Dendritic cell treated with granulocyte-macrophage colony-stimulating factor and Interleukin-4, amounts not matched to agents 40 ng/mL and 50 ng/mL, for 4 days (primary cell): ENCODE measurements around the gene SNX30.

Source experiments
- H3K27ac Mint-ChIP-seq: one replicate; pipeline ENCODE4 v1.8.0; 2022; ENCODE audit warnings: mild to moderate bottlenecking, mixed read lengths
- H3K27me3 Mint-ChIP-seq: one replicate; pipeline ENCODE4 v1.8.0; 2022; ENCODE audit warnings: mild to moderate bottlenecking, mixed read lengths
- H3K36me3 Mint-ChIP-seq: one replicate; pipeline ENCODE4 v1.8.0; 2022; ENCODE audit warnings: low read depth, mixed read lengths
- H3K4me1 Mint-ChIP-seq: one replicate; pipeline ENCODE4 v1.8.0; 2022; ENCODE audit warnings: low read depth, mixed read lengths
- H3K4me3 Mint-ChIP-seq: one replicate; pipeline ENCODE4 v1.8.0; 2022; ENCODE audit warnings: mild to moderate bottlenecking, moderate library complexity, mixed read lengths
- H3K9me3 Mint-ChIP-seq: one replicate; pipeline ENCODE4 v1.8.0; 2022; ENCODE audit warnings: mixed read lengths
- intact Hi-C: fragments of 100-400 bp; cut with micrococcal nuclease; formaldehyde crosslinking; loops from one replicate; pipeline ENCODE4 v1.15.0; 2022

Gene SNX30

DNA sequence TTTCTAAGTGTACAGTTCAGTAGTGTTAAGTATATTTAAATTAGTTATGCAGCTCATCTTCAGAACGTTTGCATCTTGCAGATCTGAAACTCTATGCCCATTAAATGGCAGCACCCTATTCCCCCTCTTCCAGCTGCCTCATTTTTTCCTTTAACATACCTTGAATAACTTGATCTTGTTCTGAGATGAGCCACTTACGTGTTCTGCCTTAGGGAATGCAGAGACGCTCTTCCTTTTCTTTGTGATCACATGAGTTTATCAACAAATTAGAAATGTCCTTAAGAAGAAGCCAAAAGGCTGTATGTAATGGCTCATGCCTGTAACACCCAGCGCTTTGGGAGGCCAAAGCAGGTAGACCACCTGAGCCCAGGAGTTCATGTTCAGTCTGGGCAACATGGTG, 82.5 kb downstream of the SNX30 start:
- Mint-ChIP-seq H3K9me3 (no peaks in the 10 kb centered on the region), H3K36me3 (peaks cover 65% of the 10 kb centered on the region), H3K27ac (peak overlapping the region; percentile 71), H3K27me3 (no peaks in the 10 kb centered on the region), H3K4me1 (peaks cover 55% of the 10 kb centered on the region), H3K4me3 (no peak overlapping the region)
- intact Hi-C loops = no loop called here

DNA sequence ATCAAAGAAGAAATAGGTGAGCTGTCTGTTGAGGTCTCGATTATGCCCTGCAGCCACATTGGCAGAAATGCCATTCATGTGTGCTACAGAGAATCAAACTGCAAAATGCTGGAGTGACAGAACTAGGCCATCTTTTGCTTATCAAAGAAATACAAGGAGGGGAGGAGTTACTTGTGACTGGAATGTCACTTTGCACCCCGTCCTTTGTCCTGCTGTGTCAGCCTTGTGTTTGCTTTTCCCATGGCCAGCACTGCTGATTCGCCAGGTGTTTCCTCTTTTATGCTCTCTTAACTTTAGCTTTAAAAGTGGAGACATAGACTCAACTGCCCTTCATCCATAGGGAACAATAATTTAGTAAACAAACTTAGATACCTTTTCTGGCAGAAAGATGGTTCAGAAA, 85.8 kb downstream of the SNX30 start:
- H3K9me3 Mint-ChIP-seq = no peaks in the 10 kb centered on the region
- no peak overlapping the region for H3K4me3 Mint-ChIP-seq
- no peak overlapping the region for H3K27ac Mint-ChIP-seq
- peaks cover 84% of the 10 kb centered on the region for H3K36me3 Mint-ChIP-seq
- no peaks in the 10 kb centered on the region for H3K27me3 Mint-ChIP-seq
- intact Hi-C loops = no loop called here
- peaks cover 64% of the 10 kb centered on the region for H3K4me1 Mint-ChIP-seq

DNA sequence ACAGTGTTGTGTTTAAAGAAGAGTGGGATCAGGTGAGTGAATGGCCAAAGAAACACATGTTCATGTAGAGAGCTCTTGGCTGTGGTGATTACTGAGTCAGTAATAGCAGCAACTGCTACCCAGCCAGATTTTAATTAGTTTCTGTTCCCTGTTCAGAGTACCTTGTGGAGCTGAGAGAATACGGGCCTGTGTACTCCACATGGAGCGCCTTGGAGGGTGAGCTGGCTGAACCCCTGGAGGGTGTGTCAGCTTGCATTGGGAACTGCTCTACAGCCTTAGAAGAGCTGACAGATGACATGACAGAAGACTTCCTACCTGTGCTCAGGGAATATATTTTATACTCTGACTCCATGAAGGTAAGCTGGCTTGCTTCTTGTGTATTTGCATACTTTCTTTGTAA, 87.8 kb downstream of the SNX30 start:
- Mint-ChIP-seq H3K27me3 (no peaks in the 10 kb centered on the region), H3K4me3 (no peak overlapping the region), H3K9me3 (no peaks in the 10 kb centered on the region), H3K36me3 (peaks cover 84% of the 10 kb centered on the region), H3K4me1 (peaks cover 63% of the 10 kb centered on the region), H3K27ac (peak overlapping the region; percentile 77)
- intact Hi-C loops = no loop called here

DNA sequence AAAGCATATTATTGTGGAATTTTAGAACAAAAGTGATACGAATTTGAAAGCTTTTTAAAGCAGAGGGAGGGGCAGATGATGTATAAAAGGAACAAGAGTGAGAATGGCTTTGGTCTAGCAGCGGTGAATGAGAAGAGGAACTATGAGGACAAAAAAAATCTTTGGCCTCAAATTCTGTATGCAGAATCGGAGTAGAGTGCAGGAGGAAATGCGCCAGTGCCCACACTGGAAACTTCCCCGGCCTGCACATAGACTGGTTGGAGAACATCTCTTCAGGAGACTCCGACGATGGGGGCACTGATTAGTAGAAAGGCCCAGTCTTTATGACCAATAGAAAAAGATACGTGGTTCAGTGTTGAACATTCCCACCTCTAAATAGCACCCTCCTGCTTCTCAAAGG, 88.8 kb downstream of the SNX30 start:
- peak overlapping the region; percentile 77 for H3K27ac Mint-ChIP-seq
- no peaks in the 10 kb centered on the region for H3K9me3 Mint-ChIP-seq
- peaks cover 61% of the 10 kb centered on the region for H3K4me1 Mint-ChIP-seq
- H3K27me3 Mint-ChIP-seq = no peaks in the 10 kb centered on the region
- intact Hi-C loops = no loop called here
- H3K36me3 Mint-ChIP-seq = peaks cover 83% of the 10 kb centered on the region
- H3K4me3 Mint-ChIP-seq = no peak overlapping the region

DNA sequence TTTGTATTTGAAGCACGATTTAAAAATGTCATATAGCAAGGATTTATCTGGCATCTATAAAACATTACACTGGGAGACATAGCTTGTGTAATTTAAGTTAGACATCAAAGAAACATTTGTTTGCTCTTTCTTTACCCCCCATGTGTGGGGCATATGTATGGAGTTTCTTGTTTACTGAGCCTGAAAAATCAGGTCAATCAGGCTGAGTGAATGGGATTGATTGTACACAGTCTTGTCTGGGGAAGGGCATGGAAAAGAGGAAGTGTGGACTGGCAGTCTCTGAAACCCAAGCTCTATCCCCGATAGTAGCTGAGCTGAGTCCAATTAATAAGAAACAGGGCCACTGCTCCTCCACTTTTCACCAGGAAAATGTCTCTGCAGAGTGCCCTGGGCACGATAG, 90.7 kb downstream of the SNX30 start:
- peak overlapping the region; percentile 58 for H3K27ac Mint-ChIP-seq
- H3K4me1 Mint-ChIP-seq = peaks cover 70% of the 10 kb centered on the region
- no peak overlapping the region for H3K4me3 Mint-ChIP-seq
- no peaks in the 10 kb centered on the region for H3K27me3 Mint-ChIP-seq
- H3K9me3 Mint-ChIP-seq = no peaks in the 10 kb centered on the region
- intact Hi-C loops = no loop called here
- peaks cover 84% of the 10 kb centered on the region for H3K36me3 Mint-ChIP-seq

DNA sequence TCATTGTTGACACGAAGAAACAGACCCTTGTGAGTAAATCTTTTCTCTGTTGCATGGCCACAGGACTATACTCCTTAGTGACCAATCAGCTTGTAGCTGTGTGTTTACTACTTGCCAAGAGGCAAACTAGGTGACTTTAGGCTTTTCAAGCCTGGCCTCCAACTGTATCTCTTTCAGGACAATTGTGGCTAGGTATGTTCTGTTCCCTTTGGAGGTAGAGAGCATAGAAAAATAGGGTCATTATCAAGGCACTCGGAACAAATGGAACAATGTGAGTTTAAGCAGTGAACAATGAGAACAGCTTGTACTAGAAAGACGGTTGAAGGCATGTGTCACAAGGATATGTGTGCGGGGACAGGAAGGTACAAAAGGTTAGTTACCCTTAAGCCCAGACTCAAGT, 92.0 kb downstream of the SNX30 start:
- H3K27ac Mint-ChIP-seq = peak overlapping the region; percentile 58
- no peak overlapping the region for H3K4me3 Mint-ChIP-seq
- H3K27me3 Mint-ChIP-seq = no peaks in the 10 kb centered on the region
- H3K36me3 Mint-ChIP-seq = peaks cover 81% of the 10 kb centered on the region
- intact Hi-C loops = no loop called here
- no peaks in the 10 kb centered on the region for H3K9me3 Mint-ChIP-seq
- H3K4me1 Mint-ChIP-seq = peaks cover 77% of the 10 kb centered on the region

DNA sequence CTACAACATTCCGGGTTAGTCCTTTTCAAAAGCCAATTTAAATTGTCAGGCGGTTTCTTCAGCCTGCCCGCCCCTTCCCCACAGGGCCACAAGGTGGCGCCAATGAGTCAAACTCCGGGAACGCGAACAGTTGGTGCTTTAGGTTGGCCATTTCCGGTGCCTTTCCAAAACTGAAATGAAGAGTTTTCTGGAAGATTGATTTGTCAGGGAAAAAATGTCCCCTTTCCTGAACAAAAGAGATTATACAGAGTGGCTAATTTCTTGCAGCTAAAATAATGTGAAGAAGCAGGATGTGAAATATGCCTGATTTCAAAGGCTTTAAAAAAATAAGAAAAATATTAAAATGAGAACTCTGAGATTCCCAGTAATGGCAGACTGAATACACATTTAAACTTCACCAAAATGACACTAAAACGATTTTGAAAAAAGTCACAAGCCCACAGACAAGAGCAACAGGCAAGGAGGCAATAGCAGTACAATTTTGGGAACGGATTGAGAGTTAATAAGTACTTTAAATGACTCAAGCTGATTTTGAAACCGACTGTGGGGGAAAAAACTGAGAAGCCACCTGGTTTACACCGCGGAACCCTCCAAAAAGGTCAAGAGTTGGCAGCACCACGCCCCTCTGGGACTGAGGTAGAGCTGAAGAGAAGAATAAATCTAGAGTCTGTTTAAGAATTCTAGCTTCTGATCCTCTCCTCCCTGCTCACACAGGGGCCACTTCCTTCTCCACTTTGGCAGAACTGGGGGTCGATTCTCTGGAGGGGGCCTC, 94.4 kb downstream of the SNX30 start:
- H3K4me1 Mint-ChIP-seq = peaks cover 81% of the 10 kb centered on the region
- intact Hi-C loops = loop anchor here (1.0 to 2.0 kb wide), 3 partner anchors 14 to 58 kb away; no protein-coding TSS in a partner anchor
- H3K9me3 Mint-ChIP-seq = no peaks in the 10 kb centered on the region
- H3K27me3 Mint-ChIP-seq = no peaks in the 10 kb centered on the region
- H3K4me3 Mint-ChIP-seq = no peak overlapping the region
- H3K27ac Mint-ChIP-seq = peak overlapping the region; percentile 73
- peaks cover 66% of the 10 kb centered on the region for H3K36me3 Mint-ChIP-seq

DNA sequence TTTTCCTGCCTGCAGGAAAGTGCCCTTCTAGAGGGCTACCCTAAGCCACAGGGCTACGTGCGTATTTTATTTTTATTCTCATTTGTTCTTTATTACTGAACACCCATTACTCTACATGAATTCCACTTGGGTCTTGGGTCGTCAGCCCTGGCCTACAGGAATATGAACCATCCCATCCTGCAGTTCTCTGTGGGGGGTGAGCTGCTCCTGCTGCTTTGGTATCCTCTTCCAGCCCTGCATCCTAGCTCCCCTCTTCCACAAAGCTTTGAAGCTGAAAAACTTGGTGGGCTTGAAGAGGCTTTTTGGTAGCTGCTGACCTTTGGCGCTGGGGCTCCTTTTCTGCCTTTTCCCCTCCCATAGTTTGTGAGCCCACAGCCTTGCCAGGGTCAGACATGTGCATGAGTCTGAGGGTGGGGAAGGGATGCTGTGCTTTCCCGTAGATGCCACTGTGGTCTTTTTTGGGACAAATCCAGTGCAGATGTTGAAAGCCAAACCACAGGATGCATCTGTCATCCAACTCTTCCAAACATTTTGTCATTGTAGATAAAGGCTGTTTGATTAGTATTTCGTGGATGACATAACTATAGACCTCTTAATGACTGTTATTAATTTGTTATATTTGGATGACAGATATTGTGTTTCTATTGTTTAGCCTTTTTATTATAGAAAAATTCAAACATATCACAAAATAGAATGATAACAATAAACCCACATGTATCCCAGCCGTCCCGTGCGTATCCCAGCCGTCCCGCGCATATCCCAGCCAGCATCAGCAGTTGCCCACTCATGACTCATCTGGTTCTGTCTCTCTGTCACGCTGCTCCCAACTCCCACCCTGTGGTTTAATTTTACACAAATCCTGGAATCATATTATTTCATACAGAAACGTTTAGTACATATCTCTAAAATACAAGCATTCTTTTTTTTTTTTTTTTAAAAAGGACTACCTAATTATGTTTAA, 96.2 kb downstream of the SNX30 start:
- Mint-ChIP-seq H3K4me3 (no peak overlapping the region), H3K27me3 (no peaks in the 10 kb centered on the region), H3K36me3 (peaks cover 70% of the 10 kb centered on the region), H3K27ac (peak overlapping the region; percentile 50), H3K4me1 (peaks cover 84% of the 10 kb centered on the region), H3K9me3 (no peaks in the 10 kb centered on the region)
- intact Hi-C loops = no loop called here

DNA sequence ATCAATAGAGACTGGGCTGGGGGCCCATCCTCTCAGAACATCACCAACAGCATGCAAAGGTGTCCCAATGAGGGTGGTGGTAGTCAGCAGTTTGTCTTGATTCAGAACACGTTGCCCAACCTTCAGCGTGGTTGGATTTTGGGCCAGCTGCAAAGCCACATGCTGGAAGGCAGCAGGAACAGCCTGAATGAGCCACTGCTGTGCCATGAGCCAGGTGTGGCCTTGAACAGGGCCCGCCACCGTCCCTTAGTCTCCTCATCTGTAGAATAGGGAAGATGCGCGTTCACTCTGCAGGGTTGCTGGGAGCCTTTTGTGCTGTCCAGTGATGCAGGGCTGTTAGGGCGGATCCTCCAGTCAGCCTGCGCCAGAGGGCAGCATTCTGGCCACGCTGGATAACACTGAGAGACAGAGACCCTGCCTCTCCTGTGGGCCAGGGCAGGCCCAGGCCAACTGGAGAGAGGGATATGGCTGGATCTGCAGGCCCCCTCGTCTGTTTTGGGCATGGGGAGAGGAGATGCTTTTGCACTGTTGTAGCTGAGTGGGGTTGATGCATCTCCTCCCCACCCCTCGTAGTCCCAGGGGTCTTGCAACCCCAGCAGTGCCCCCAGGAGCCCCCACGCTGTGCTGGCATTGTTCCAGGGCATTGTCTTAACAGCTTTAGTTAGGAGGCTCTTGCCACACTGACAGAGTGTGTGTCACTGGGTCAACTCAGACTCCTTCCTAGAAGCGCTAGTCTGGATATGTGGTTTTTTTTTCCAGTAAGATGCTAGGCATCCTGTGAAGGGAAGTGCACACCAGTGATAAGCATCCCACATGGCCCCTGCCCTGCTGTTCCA, 98.0 kb downstream of the SNX30 start:
- Mint-ChIP-seq H3K4me3 (no peak overlapping the region), H3K27me3 (no peaks in the 10 kb centered on the region), H3K36me3 (peaks cover 70% of the 10 kb centered on the region), H3K4me1 (peaks cover 88% of the 10 kb centered on the region), H3K9me3 (no peaks in the 10 kb centered on the region), H3K27ac (peak overlapping the region; percentile 50)
- intact Hi-C loops = no loop called here

DNA sequence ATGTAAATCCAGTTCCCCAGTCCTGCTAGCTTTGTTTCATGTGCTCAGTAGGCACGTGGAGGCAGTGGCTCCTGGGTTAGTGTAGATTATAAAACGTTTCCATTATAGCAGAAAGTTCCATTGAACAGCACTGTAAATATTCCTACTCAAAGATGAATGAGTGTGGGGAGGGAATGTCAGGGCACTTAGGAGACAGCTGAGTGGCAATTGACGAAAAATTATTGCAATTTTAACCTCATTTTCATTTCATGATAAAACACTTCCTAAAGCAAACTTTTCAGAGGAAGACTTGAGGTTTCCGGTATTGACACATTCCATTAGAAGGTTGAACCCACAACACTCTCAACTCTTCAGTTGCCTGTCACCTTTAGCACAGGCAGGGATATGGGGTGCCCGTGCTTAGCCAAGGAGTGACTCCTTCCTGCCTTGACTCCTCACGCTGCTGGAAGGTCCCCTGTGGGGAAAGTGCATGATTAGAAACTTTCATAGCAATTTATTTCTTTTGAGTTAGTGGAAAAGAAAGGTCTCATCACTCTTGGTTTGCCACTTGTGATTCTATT, 98.9 kb downstream of the SNX30 start:
- no peak overlapping the region for H3K27ac Mint-ChIP-seq
- intact Hi-C loops = no loop called here

DNA sequence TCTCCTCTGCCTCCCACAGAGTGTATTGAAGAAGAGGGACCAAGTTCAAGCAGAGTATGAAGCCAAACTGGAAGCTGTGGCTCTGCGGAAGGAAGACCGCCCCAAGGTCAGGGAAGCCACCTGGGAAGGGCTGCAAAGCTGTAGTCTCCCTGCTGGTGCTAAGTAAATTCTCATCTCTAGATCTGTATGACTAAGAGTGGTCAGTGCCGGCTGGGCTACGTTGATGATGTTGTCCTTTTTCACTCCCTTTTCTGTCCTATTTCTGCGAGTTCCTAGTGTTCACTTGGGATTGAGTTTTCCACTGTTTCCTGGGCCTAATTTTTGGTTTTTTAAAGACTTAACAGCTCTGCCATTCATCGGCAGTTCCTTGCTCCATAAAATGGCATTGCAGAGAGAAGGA, 100.3 kb downstream of the SNX30 start:
- intact Hi-C loops = no loop called here
- Mint-ChIP-seq H3K27ac (no peak overlapping the region), H3K4me1 (peaks cover 86% of the 10 kb centered on the region), H3K4me3 (no peak overlapping the region), H3K9me3 (no peaks in the 10 kb centered on the region), H3K36me3 (peaks cover 77% of the 10 kb centered on the region), H3K27me3 (peaks cover 2% of the 10 kb centered on the region)

More for the DNA sequence above, 98.9 kb downstream of the SNX30 start:
- Mint-ChIP-seq H3K27me3 (peaks cover 2% of the 10 kb centered on the region), H3K36me3 (peaks cover 71% of the 10 kb centered on the region), H3K4me1 (peaks cover 86% of the 10 kb centered on the region), H3K4me3 (no peak overlapping the region), H3K9me3 (no peaks in the 10 kb centered on the region)

DNA sequence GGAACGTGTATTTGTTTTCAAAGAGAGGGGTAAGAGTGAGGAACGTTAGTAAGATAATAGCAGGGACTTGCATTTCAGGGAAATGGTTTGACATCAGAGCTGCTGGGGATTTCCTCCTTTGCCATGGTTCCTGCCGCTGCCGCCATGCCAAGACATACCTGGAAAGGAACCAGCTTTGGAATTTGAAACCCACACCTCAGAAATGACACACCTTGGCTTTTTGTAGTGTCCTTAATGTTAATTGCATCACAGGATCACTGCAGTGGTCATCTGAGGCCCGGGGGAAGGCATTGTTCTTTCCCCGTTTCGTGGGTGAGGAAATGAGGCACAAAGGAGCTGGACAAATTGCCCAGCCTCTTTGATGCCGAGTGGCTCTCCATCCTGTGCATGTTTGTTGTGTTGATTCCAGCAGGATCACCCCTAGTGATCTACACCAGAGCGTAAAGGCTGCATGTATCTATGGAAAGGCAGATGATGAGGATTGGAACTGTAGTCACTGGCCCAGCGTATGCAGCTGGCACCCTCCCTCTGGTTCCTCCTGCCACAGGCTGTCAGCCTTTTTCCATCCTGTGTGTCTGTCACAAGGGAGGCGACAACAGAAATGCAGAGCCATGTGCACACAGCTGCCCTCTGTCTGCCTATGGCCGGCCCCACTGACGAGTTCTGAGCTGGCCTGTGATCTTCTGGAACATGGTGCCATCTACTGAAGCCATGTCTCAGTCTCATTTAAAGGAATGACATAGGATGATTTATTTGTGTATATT, 102.4 kb downstream of the SNX30 start:
- Mint-ChIP-seq H3K4me3 (no peak overlapping the region), H3K4me1 (peaks cover 89% of the 10 kb centered on the region), H3K27ac (peak overlapping the region; percentile 41), H3K36me3 (peaks cover 80% of the 10 kb centered on the region), H3K9me3 (no peaks in the 10 kb centered on the region), H3K27me3 (peaks cover 2% of the 10 kb centered on the region)
- intact Hi-C loops = no loop called here
